ENCODE data around the gene ACVR2A.

The ACVR2A gene

GRCh38 chr2:147976102-147976501, 131.3 kb downstream of the ACVR2A start:
- TF ChIP-seq, protein P1, sequence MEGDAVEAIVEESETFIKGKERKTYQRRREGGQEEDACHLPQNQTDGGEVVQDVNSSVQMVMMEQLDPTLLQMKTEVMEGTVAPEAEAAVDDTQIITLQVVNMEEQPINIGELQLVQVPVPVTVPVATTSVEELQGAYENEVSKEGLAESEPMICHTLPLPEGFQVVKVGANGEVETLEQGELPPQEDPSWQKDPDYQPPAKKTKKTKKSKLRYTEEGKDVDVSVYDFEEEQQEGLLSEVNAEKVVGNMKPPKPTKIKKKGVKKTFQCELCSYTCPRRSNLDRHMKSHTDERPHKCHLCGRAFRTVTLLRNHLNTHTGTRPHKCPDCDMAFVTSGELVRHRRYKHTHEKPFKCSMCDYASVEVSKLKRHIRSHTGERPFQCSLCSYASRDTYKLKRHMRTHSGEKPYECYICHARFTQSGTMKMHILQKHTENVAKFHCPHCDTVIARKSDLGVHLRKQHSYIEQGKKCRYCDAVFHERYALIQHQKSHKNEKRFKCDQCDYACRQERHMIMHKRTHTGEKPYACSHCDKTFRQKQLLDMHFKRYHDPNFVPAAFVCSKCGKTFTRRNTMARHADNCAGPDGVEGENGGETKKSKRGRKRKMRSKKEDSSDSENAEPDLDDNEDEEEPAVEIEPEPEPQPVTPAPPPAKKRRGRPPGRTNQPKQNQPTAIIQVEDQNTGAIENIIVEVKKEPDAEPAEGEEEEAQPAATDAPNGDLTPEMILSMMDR (IDR thresholded peaks at IDR 0.05; ENCODE audit: insufficient read depth, low read depth, low read length, missing control alignments), result no peak
- H3K4me3 ChIP-seq (ENCODE audit: low read length), result no peak overlapping the region
- DNase-seq (ENCODE audit: low read depth), result no peak

GRCh38 chr2:147977679-147978078, 132.8 kb downstream of the ACVR2A start:
- TF ChIP-seq, protein P1 (IDR thresholded peaks at IDR 0.05; ENCODE audit: insufficient read depth, low read depth, low read length, missing control alignments), result no peak
- DNase-seq (ENCODE audit: low read depth), result no peak
- no peak overlapping the region for H3K4me3 ChIP-seq (ENCODE audit: low read length)

Data from epithelial cell of esophagus (primary cell).